Measurements from ENCODE around the gene DNAJC10.
"Not testable (repeated sequence)": the region's sequence is repeated elsewhere in the genome, so short reads cannot be mapped to it uniquely, and the experiment has no call there.

Gene DNAJC10

DNA sequence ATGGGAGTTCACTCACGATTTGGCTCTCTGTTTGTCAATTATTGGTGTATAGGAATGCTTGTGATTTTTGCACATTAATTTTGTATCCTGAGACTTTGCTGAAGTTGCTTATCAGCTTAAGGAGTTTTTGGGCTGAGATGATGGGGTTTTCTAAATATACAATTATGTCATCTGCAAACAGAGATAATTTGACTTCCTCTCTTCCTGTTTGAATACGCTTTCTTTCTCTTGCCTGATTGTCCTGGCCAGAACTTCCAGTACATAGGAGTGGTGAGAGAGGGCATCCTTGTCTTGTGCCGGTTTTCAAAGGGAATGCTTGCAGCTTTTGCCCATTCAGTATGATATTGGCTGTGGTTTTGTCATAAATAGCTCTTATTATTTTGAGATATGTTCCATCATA is 66.6 kb downstream of the DNAJC10 start:
- H3K4me3 Mint-ChIP-seq; H3K27ac Mint-ChIP-seq; H3K4me1 Mint-ChIP-seq (ENCODE audit: low read depth); H3K9me3 Mint-ChIP-seq; H3K27me3 Mint-ChIP-seq; intact Hi-C loops (cut with micrococcal nuclease): not testable (repeated sequence)
- H3K36me3 Mint-ChIP-seq (ENCODE audit: low read depth), result peaks cover 31% of the 10 kb centered on the region

DNA sequence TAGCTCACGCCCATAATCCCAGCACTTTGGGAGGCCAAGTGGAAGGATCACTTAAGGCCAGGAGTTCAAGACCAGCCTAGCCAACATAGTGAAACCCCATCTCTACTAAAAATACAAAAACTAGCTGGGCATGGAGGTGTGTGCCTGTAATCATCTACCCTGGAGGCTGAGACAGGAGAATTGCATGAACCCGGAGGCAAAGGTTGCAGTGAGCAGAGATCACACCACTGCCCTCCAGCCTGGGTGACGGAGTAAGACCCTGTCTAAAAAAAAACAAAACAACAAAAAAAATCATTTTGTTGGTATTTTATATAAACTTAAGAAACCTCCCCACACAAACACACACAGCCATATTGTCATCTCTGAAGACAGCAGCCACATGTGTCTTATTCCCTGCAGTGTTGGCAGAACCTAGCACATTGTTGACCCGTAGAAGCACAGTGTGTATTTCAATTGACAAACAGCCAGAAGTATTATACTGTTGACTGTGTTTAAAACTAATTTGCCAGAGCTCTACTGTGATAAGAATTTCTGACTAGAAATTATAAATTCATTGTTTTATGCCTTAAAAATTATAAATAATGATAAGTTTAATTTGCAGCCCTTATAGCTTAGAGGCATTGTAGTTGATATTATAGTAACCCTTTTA is 68.1 kb downstream of the DNAJC10 start:
- Mint-ChIP-seq H3K4me1 (ENCODE audit: low read depth) (no peaks in the 10 kb centered on the region), H3K36me3 (ENCODE audit: low read depth) (peaks cover 20% of the 10 kb centered on the region), H3K9me3 (no peaks in the 10 kb centered on the region), H3K27ac (no peak overlapping the region), H3K4me3 (no peak overlapping the region), H3K27me3 (no peaks in the 10 kb centered on the region)
- intact Hi-C loops (cut with micrococcal nuclease), result no loop called here

DNA sequence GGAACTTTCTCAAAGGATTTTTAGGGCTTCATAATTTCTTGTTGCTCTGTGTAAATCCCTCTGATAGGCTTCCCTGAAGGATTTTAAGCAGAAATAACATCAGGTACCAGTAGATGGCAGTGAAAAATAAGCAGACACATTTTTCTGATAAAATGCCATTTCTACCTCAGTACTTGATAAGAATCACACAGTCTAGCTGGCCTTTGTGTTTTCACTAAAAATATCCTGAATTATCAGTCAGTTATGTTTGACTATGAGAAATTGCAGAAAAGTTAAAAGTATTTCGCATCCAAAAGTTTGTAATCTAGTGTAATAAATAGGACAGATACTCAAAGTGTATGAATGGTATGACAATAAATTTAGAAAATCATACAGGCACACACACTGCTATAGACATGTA is 68.7 kb downstream of the DNAJC10 start:
- peaks cover 20% of the 10 kb centered on the region for H3K36me3 Mint-ChIP-seq (ENCODE audit: low read depth)
- H3K4me1 Mint-ChIP-seq (ENCODE audit: low read depth), result no peaks in the 10 kb centered on the region
- no peak overlapping the region for H3K4me3 Mint-ChIP-seq
- no peaks in the 10 kb centered on the region for H3K9me3 Mint-ChIP-seq
- H3K27ac Mint-ChIP-seq, result no peak overlapping the region
- intact Hi-C loops (cut with micrococcal nuclease), result no loop called here
- H3K27me3 Mint-ChIP-seq, result no peaks in the 10 kb centered on the region

DNA sequence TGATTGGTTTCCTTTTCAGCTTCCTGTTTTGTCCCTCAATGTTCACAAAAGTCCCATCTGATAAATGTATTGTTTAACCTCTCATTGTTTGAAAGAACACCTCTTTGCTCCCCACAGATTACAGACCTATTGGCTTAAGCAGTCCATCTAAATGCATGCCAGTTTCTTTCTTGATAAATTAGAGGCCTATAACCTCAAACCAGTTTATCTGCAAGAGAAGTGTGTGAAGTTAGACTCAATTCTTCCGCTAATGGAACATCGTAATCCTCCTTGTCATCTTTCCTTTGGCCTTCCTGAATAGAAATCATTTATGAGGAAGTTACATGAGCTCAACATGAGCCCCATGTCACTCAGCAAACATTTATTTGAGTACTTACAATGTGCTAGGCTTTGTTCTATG is 76.4 kb downstream of the DNAJC10 start:
- peaks cover 2% of the 10 kb centered on the region for H3K27me3 Mint-ChIP-seq
- no peaks in the 10 kb centered on the region for H3K4me1 Mint-ChIP-seq (ENCODE audit: low read depth)
- H3K27ac Mint-ChIP-seq, result no peak overlapping the region
- no peak overlapping the region for H3K4me3 Mint-ChIP-seq
- H3K9me3 Mint-ChIP-seq, result no peaks in the 10 kb centered on the region
- intact Hi-C loops (cut with micrococcal nuclease), result no loop called here
- no peaks in the 10 kb centered on the region for H3K36me3 Mint-ChIP-seq (ENCODE audit: low read depth)

DNA sequence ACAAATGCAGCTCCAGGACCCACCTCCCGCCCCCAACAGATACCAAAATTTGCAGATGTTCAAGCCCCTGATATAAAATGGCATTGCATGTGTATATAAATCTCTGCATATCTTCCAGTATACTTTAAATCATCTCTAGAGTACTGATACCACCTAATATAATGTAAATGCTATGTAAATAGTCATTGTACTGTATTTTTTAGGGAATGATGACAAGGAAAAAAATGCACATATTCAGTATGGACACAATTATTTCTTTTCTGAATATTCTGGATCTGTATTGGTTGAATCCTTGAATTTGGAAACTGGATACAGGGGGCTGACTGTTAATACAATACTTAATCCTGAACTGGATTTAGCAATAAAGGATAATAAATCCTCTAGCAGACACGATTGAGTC is 82.7 kb downstream of the DNAJC10 start:
- H3K36me3 Mint-ChIP-seq (ENCODE audit: low read depth), result no peaks in the 10 kb centered on the region
- no peak overlapping the region for H3K27ac Mint-ChIP-seq
- H3K4me3 Mint-ChIP-seq, result no peak overlapping the region
- intact Hi-C loops (cut with micrococcal nuclease), result no loop called here
- H3K4me1 Mint-ChIP-seq (ENCODE audit: low read depth), result no peaks in the 10 kb centered on the region
- peaks cover 2% of the 10 kb centered on the region for H3K27me3 Mint-ChIP-seq
- H3K9me3 Mint-ChIP-seq, result no peaks in the 10 kb centered on the region

DNA sequence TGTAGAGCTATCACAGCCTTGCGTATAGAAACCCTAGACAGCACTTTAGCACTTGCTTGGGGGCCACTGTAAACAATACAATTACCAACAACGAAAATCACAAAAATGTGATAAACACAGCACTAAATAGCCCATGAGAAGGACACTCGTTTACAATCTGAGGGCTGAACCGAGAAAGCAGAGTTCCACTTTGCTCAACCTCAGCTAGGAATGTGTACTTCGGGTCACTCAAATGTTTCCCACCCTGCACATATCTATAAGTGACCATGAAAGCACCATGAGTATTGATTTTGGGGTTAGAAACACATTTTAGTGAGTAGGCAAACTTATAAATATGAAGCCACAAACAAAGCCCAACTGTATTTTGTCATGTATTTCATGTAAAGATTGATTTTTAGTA is 88.1 kb downstream of the DNAJC10 start:
- Mint-ChIP-seq H3K36me3 (ENCODE audit: low read depth) (no peaks in the 10 kb centered on the region), H3K4me1 (ENCODE audit: low read depth) (no peaks in the 10 kb centered on the region), H3K4me3 (no peak overlapping the region), H3K9me3 (no peaks in the 10 kb centered on the region), H3K27me3 (no peaks in the 10 kb centered on the region), H3K27ac (no peak overlapping the region)
- intact Hi-C loops (cut with micrococcal nuclease), result no loop called here

DNA sequence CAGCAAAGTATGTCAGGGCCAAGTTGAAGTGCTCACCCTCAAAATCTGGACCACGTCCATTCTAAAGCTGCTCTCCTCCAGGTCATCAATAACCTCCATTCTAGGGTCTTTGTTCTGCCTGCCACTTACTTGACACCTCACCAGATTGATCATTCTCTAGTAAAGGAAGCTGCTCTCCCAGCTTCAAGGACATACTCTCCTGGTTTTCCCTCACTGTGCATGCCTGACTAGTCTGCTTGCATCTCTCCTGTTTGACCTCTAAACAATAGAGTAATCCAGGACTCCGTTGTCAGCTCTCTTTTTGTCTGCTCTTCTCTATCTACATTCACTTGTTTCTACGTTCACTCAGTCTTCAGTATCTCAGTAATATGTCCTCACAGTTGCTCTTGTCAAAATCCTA is 91.3 kb downstream of the DNAJC10 start:
- Mint-ChIP-seq H3K27me3 (no peaks in the 10 kb centered on the region), H3K4me3 (no peak overlapping the region), H3K27ac (no peak overlapping the region), H3K4me1 (ENCODE audit: low read depth) (no peaks in the 10 kb centered on the region), H3K36me3 (ENCODE audit: low read depth) (no peaks in the 10 kb centered on the region), H3K9me3 (no peaks in the 10 kb centered on the region)
- intact Hi-C loops (cut with micrococcal nuclease), result no loop called here

DNA sequence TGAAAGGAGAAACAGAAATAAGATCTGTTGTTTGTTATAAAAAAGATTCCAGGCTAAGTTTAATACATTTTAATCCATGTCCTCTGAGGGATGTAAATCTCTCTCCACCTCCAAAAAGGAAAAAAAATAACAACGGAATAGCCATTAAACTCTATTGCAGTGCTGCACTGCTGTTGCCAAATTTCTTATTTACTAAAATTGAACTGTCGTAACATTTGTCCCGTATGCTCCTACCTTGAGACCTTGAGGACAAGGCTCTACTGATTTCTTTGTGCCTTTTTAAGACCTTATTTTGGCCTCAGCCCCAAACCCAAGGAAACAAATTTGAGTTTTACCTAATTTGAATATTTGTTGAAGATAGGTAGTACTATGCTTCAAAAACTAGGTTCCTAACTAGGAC is 94.0 kb downstream of the DNAJC10 start:
- no peak overlapping the region for H3K27ac Mint-ChIP-seq

DNA sequence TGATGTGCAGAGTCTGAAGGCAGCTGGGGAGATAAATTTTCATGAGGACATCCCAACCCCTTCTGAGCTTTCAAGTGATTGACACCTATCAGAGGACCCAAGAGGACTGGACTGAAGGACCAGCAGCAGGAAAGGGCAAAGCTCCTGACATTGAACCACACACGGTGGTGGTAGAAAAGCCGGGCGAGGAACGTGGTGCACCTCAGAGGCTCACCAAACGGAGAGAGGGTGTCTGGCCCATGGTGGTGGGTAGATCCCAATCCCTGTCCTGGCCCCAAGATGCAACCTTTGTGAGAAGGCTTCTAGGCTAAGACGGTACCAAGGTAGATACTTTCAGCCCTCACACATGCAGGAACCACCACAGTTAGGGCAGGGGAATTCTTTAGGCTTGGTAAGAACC is 98.3 kb downstream of the DNAJC10 start:
- intact Hi-C loops (cut with micrococcal nuclease), result no loop called here
- Mint-ChIP-seq H3K27ac (no peak overlapping the region), H3K36me3 (ENCODE audit: low read depth) (no peaks in the 10 kb centered on the region), H3K9me3 (no peaks in the 10 kb centered on the region), H3K4me1 (ENCODE audit: low read depth) (no peaks in the 10 kb centered on the region), H3K27me3 (no peaks in the 10 kb centered on the region), H3K4me3 (no peak overlapping the region)

More for the DNA sequence above, 94.0 kb downstream of the DNAJC10 start:
- H3K4me3 Mint-ChIP-seq, result no peak overlapping the region
- no peaks in the 10 kb centered on the region for H3K9me3 Mint-ChIP-seq
- H3K4me1 Mint-ChIP-seq (ENCODE audit: low read depth), result no peaks in the 10 kb centered on the region
- H3K36me3 Mint-ChIP-seq (ENCODE audit: low read depth), result no peaks in the 10 kb centered on the region
- H3K27me3 Mint-ChIP-seq, result no peaks in the 10 kb centered on the region
- intact Hi-C loops (cut with micrococcal nuclease), result no loop called here

DNA sequence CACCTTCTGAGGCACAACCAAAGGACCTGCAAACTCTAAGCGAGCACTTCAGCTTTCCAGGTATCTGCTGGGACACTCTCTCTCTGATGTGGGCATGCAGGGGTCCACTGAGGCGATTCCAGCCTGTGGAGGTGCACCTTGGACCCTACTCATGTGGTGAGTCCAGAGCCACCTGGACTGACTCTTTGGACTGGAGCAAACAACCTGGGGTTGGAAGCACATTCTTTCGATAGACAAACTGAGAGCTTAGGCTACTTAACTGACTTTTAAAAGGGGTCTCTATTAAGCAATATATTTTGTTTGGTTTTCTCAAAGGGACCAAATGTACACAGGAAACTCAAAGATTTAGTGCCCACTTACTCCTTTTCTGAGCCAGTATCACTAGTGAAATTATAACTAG is 98.7 kb downstream of the DNAJC10 start:
- no peaks in the 10 kb centered on the region for H3K36me3 Mint-ChIP-seq (ENCODE audit: low read depth)
- no peaks in the 10 kb centered on the region for H3K27me3 Mint-ChIP-seq
- H3K4me3 Mint-ChIP-seq, result no peak overlapping the region
- no peak overlapping the region for H3K27ac Mint-ChIP-seq
- intact Hi-C loops (cut with micrococcal nuclease), result no loop called here
- H3K9me3 Mint-ChIP-seq, result no peaks in the 10 kb centered on the region
- no peaks in the 10 kb centered on the region for H3K4me1 Mint-ChIP-seq (ENCODE audit: low read depth)

DNA sequence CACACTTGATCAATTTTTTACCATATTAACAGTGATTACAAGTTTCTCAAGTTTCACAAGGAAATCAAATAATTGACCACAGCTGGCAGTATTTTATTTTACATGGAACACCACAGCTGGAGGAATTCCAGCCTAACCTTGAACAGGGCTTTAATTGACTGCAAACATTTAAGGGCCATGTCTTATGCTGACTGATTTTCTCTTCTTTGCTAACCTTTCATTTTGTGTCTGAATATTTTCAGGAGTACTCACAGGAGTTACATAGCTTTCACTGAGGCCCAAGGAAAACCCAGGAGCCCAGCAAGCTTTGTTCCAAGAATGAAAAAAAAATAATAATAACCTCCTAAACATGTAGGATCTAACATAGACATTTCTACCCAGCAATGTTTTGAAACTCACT is 100.8 kb downstream of the DNAJC10 start:
- intact Hi-C loops (cut with micrococcal nuclease), result no loop called here

DNA sequence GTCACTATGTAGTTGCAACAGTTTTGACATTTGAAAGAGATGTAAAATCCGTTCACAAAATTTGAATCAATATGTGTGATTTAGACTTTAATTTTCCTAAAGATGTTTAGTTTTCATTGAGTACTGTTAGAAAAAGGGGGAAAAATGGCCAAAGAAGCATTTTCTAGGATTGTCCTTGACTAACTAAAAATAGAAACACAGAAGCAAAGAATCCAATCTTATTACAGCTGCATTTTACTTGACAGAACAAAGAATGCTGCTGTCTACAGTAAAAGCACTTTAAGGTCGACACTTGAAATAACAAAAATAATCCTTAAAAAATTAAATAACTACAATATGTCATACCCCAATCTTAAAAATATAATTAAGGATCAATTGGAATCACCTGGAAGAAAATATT is 101.5 kb downstream of the DNAJC10 start:
- H3K4me3 Mint-ChIP-seq, result no peak overlapping the region
- no peaks in the 10 kb centered on the region for H3K36me3 Mint-ChIP-seq (ENCODE audit: low read depth)
- intact Hi-C loops (cut with micrococcal nuclease), result no loop called here
- H3K27me3 Mint-ChIP-seq, result no peaks in the 10 kb centered on the region
- no peaks in the 10 kb centered on the region for H3K9me3 Mint-ChIP-seq
- H3K27ac Mint-ChIP-seq, result no peak overlapping the region
- no peaks in the 10 kb centered on the region for H3K4me1 Mint-ChIP-seq (ENCODE audit: low read depth)

More for the DNA sequence above, 100.8 kb downstream of the DNAJC10 start:
- Mint-ChIP-seq H3K27me3 (no peaks in the 10 kb centered on the region), H3K36me3 (ENCODE audit: low read depth) (no peaks in the 10 kb centered on the region), H3K4me3 (no peak overlapping the region), H3K4me1 (ENCODE audit: low read depth) (no peaks in the 10 kb centered on the region), H3K27ac (no peak overlapping the region), H3K9me3 (no peaks in the 10 kb centered on the region)

DNA sequence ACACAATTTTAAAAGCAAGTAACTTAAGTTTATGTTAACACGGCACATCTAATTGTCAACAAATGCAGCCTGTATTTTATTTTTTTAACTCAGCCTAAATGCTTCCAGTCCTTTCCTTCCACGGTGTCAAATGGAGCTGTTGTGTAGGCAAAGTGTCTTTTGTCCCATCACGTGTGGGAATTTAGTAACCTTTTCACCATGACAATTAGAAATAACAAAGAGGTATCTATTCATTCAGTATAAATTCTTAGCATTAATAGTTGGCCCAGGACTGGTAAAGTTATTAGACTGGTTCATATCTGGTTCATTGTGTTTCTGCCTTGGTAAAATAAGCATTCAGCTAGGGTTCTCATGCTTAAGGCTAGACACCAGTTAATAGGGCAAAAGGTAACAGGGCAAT is 102.4 kb downstream of the DNAJC10 start:
- Mint-ChIP-seq H3K9me3 (no peaks in the 10 kb centered on the region), H3K4me3 (no peak overlapping the region), H3K36me3 (ENCODE audit: low read depth) (no peaks in the 10 kb centered on the region), H3K4me1 (ENCODE audit: low read depth) (no peaks in the 10 kb centered on the region), H3K27me3 (no peaks in the 10 kb centered on the region), H3K27ac (no peak overlapping the region)
- intact Hi-C loops (cut with micrococcal nuclease), result no loop called here

DNA sequence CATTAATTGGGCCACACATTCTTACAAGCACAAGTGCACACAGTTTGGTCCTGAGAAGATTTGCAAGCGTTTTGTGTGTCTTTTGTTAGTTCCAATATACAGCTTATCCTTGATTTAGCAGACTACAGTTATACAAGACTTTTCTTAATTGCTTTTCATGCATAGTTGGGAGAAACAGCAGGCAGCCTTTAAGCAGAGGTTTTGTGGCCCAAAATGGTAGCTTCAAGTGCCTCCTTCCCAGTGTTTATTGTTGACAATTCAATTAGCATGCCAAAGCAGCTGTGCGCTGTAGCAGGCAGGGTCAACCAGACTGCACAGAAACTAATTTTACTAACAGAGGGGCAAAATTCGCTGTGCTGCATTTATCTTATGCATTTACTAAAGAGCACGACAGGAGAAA is 102.9 kb downstream of the DNAJC10 start:
- intact Hi-C loops (cut with micrococcal nuclease), result no loop called here
- Mint-ChIP-seq H3K4me1 (ENCODE audit: low read depth) (no peaks in the 10 kb centered on the region), H3K4me3 (no peak overlapping the region), H3K27ac (no peak overlapping the region), H3K9me3 (no peaks in the 10 kb centered on the region), H3K27me3 (no peaks in the 10 kb centered on the region), H3K36me3 (ENCODE audit: low read depth) (no peaks in the 10 kb centered on the region)

DNA sequence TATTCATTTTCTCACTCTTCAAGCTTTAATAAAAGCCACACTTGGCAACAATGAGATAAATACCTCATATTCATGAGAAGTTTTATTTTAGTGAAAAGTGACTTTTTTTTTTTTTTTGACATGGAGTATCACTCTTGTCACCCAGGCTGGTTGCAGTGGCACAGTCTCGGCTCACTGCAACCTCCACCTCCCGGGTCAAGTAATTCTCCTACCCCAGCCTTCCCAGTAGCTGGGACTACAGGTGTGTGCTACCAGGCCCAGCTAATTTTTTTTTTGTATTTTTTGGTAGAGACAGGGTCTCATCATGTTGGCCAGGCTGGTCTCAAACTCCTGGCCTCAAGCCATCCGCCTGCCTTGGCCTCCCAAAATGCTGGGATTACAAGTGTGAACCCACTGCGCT is 103.4 kb downstream of the DNAJC10 start:
- Mint-ChIP-seq H3K27me3 (no peaks in the 10 kb centered on the region), H3K4me1 (ENCODE audit: low read depth) (no peaks in the 10 kb centered on the region), H3K4me3 (no peak overlapping the region), H3K36me3 (ENCODE audit: low read depth) (no peaks in the 10 kb centered on the region), H3K27ac (no peak overlapping the region), H3K9me3 (no peaks in the 10 kb centered on the region)
- intact Hi-C loops (cut with micrococcal nuclease), result no loop called here

Measured in dendritic cell treated with granulocyte-macrophage colony-stimulating factor and Interleukin-4, amounts not matched to agents 40 ng/mL and 50 ng/mL, for 4 days (primary cell).